Urothelium cell line (cell line): Measurements from ENCODE around the gene STXBP4.
A peak's percentile ranks its signal among the peaks of the same experiment; 100 is the strongest.

ENCODE experiments used
- DNase-seq: peaks from one replicate; pipeline ENCODE4 v3.0.0; 2011; ENCODE audit warnings: low spot score, mixed read lengths
- FAIRE-seq: peaks from 2 replicates; lab custom pipeline; 2011; peaks lifted over from hg19 to GRCh38; lab: Jason Lieb, UNC

The STXBP4 gene, protein sequence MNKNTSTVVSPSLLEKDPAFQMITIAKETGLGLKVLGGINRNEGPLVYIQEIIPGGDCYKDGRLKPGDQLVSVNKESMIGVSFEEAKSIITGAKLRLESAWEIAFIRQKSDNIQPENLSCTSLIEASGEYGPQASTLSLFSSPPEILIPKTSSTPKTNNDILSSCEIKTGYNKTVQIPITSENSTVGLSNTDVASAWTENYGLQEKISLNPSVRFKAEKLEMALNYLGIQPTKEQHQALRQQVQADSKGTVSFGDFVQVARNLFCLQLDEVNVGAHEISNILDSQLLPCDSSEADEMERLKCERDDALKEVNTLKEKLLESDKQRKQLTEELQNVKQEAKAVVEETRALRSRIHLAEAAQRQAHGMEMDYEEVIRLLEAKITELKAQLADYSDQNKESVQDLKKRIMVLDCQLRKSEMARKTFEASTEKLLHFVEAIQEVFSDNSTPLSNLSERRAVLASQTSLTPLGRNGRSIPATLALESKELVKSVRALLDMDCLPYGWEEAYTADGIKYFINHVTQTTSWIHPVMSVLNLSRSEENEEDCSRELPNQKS

GRCh38 chr17:54968262-54968987, at the start of gene STXBP4, which contains the start of gene COX11:
Gene STXBP4, plus strand, starts transcription at chr17:54968765. Its CDS starts 17,455 bp downstream, at chr17:54986220.
Gene COX11, minus strand, starts transcription at chr17:54968654. Its CDS starts 8 bp downstream, at chr17:54968646.
- DNase-seq (peak; percentile 97), FAIRE-seq (no peak)

GRCh38 chr17:54919425-54919824, 49.1 kb upstream of the STXBP4 start:
- DNase-seq (no peak), FAIRE-seq (no peak)

DNA sequence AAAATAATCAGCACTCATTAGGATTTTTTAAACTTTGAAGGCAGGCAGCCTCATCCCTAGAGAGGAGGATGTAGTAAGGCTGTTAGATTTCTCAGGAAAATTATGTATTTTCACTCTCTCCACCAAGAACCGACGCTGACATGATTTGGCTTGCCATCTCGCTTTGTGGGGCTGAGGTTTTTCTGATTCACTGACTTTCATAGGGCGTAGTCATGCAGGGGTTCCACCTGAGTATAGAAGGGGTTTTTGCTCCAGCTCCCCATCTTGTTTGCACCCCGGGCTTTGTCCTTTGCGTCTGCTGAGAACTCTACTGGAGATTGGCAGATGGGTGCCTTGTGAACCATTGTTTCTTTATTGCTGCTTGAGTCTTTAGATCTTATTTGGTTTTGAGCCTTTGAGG, 47.7 kb upstream of the STXBP4 start:
- FAIRE-seq (no peak), DNase-seq (no peak)

DNA sequence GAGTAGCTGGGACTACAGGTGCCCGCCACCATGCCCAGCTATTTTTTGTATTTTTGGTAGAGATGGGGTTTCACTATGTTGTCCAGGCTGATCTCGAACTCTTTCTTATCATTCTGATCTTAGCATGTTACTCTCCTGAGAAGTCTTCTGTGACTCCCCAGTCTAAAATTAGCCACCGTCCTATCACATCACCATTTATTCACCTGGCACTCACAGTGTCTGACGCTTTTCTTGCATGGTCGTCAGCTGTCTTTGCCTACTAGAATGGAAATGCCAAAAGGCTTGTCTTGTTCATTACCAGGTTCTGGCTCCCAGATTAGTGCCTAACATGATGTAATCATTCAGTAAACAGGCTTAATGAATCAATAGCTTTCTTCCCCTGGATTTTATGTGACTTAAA, 44.2 kb upstream of the STXBP4 start:
- FAIRE-seq = no peak
- DNase-seq = no peak

DNA sequence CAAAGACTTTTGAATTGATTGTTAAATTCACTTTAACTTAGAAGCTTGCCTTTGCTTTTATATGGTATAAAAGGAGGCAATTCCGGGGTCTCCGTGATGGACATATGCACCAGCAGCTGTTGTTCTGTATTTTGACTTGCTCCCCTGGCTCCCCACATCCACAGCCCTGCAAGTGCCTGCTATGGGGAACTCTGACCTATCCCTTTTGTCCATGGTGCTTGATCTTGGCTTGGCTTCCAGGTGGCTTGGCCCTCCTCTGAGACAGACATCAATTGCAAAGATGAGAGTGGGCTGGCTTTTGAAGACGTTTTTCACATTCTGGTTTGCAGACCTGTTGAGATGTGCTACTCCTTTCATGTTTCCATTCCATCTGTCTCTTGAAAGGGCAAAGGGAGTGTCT, 41.0 kb upstream of the STXBP4 start:
- FAIRE-seq = no peak
- no peak for DNase-seq

DNA sequence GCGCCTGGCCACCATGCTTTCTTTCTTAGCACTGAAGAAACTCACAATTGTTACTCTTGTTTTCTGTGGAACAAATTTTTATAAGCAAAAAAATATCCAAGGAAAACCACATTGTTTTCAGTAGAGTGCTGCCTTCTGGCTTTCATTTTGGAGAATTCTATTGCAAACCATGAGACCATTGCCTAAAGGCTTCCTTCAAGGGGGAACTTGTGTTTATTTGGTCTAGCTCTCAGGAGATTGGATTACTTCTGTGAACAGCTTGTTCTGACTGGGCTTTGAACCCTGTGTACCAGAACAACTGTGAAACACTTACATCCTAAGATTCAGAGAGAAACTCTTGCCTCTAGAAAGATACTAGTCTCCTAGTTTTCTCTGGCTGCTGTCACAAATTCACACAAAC, 35.9 kb upstream of the STXBP4 start:
- FAIRE-seq (no peak), DNase-seq (no peak)

DNA sequence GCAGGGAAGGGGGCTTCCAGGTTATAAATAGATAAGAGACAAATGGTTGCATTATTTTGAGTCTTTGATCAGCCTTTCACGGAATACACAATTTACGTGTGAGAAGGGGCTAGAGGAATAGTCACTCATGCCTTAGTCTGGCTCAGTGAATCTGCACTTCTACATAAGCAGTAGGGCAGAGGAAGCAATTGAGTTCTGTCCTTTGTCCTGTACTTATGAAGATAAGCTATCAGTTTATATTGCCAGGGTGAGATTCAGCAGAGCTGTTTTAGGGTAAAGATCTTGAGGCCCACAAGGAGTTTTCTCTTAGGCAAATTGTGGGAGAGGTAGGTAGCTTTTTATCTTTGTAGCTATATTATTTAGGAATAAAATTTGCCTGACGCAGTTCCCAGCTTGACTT, 34.6 kb upstream of the STXBP4 start:
- FAIRE-seq = no peak
- DNase-seq = no peak

DNA sequence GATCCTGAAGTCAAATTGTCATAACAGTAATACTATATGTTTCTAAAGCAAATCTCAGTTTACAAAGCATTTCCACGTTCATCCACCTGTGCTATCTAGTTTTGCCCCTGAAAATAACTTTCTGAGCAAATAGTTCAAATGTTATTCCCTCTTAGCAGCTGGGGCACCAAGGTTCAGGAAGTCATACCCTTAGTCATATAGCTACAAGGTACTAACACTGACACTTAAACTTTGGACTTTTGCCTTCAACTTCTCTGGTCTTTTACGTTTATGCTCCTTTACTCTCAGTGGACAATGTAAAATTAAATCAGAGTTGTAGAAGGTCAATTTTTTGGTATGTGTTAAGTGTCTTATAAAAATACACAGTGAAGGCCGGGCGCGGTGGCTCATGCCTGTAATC, 33.1 kb upstream of the STXBP4 start:
- FAIRE-seq (no peak), DNase-seq (no peak)

- DNase-seq (no peak), FAIRE-seq (no peak)
Observed at GRCh38 chr17:54937018-54937417, 31.5 kb upstream of the STXBP4 start.

GRCh38 chr17:54937426-54937825, 31.1 kb upstream of the STXBP4 start:
- FAIRE-seq = no peak
- no peak for DNase-seq

DNA sequence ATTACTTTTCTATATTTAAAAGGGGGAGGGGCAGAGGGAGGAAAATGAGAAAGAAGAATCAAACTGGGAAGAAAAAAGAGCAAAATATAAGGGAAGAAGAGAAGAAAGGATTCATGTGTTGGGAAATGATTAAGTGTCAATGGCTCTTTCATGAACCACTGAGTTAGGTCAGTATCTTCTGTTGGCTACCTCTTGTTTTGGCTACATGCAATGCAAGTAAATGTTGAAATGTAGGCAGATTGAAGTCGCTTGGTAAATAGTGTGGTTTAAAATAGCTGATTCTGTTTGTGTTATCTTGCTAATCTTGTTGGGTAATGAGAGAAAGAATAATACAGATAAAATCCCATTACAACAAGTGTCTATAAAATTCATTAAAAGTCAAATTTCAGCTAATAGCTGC, 27.3 kb upstream of the STXBP4 start:
- FAIRE-seq = no peak
- no peak for DNase-seq

DNA sequence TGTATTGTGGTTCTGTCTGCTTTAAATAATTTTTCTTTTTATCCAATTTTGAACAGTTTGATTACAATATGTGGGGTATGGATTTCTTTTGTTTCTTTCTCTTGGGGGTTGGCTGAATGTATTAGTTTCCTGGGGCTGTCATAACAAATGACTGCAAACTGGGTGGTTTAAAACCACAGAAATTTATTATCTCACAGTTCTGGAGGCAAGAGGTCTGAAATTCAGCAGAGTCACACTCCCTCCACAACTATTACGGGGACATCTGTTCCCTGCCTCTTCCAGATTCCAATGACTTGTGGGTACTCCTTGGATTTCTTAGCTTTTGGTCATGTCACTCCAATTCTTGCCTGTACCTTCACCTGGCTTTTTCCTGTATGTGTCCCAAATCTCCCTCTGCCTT, 23.8 kb upstream of the STXBP4 start:
- DNase-seq (peak; percentile 27), FAIRE-seq (no peak)

DNA sequence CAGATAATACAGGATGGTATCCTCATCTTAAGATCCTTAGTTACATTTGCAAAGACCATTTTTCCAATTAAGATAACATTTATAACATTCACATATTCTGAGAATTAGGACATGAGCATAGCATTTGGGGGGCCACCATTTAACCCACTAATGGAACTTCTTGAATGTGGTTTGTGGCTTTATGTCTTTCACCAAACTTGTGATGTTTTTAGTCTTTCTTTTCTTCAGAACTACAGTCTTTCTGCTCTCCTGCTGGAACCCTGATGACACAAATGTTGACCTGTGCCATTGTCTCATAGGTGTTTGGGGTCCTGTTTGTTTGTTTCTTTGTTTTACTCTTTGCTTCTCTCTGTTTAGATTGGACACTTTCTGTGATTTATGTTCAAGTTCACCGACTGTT, 23.3 kb upstream of the STXBP4 start:
- FAIRE-seq = no peak
- no peak for DNase-seq

DNA sequence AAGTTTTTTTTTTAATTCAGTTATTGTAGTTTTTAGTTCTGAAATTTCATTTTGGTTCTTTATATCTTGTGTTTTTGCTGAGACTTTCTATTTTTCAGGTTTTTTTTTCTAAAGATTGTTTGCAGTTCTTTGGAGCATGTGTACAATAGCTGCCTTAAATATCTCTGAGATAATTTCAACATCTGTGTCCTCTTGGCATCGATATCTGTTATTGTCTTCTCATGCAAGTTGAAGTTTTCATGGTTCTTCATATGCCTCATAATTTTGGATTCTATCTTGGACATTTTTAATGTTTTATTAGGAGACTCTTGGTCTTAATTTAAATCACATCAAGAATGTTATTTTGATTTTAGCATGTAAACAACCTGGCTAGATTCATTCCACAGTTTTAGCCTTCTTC, 22.9 kb upstream of the STXBP4 start:
- no peak for FAIRE-seq
- DNase-seq = no peak

DNA sequence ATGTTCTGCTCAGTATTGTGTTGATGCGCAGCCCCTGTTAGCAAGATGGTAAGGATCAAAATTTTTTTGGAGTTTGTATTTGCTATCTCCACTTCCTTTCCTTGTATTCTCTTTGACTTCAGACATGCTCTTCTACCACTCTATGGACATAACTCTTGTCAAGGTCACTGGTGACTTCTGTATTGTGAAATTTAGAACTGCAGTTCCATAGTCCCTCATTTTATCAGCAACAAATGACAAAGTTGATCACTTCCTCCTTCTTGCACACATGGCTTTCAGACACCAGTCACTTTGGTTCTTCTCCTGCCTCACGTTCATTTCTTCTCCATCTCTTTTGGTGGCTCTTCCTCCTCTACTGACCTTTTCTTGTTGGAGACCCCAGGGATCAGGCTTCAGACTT, 21.2 kb upstream of the STXBP4 start:
- DNase-seq (no peak), FAIRE-seq (no peak)

GRCh38 chr17:54948380-54948779, 20.2 kb upstream of the STXBP4 start:
- DNase-seq (peak; percentile 74), FAIRE-seq (no peak)

- FAIRE-seq (no peak), DNase-seq (no peak)
Observed at GRCh38 chr17:54950116-54950515, 18.4 kb upstream of the STXBP4 start.

GRCh38 chr17:54951286-54951685, 17.3 kb upstream of the STXBP4 start:
- no peak for DNase-seq
- no peak for FAIRE-seq

DNA sequence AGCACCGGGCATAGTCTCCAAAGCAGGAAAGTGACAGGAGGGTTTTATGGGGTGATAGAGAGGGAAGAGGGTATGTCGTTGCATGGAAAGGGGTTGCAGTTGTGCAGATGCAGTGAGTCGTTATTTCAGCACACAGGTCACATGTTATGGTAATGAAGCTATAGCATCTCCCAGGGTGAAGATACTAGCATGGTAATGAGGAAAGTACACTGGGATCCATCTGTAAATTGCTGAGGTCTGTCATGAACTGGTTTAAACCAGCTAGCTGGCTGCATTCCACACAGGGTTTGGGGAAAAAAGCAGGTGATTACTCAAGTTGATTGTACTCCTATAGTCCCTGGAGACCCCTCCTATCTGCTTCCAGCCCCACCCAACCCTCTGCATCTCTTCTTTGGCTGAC, 11.8 kb upstream of the STXBP4 start:
- DNase-seq (no peak), FAIRE-seq (no peak)

- no peak for FAIRE-seq
- peak; percentile 63 for DNase-seq
Observed at GRCh38 chr17:54967621-54968261, 824 bp upstream of the STXBP4 start.

GRCh38 chr17:54968988-54969332, 395 bp downstream of the STXBP4 start:
- FAIRE-seq = no peak
- DNase-seq = peak; percentile 50
